ENCODE data around the gene DPP10.

Gene DPP10

GRCh38 chr2:115077626-115078025 lies 635.2 kb downstream of the DPP10 start:
- TF ChIP-seq CREB1 (IDR thresholded peaks at IDR 0.05; ENCODE audit: low read depth) (no peak), TCF12 (IDR thresholded peaks at IDR 0.05; ENCODE audit: low read depth) (no peak), EP300 (IDR thresholded peaks at IDR 0.05; ENCODE audit: borderline replicate concordance) (no peak), TEAD4 (IDR thresholded peaks at IDR 0.05) (no peak), FOXM1 (IDR thresholded peaks at IDR 0.05; ENCODE audit: borderline replicate concordance, low read depth) (no peak), RAD21 (IDR thresholded peaks at IDR 0.05; ENCODE audit: low read depth) (no peak), NFIC (IDR thresholded peaks at IDR 0.05) (no peak), TAF1 (IDR thresholded peaks at IDR 0.05; ENCODE audit: low read depth) (no peak), EGR1 (IDR thresholded peaks at IDR 0.05) (no peak), ZBTB7A (IDR thresholded peaks at IDR 0.05; ENCODE audit: low read depth) (no peak), USF1 (IDR thresholded peaks at IDR 0.05) (no peak), YY1 (IDR thresholded peaks at IDR 0.05; ENCODE audit: low read depth) (no peak), REST (IDR thresholded peaks at IDR 0.05; ENCODE audit: low read depth) (no peak), CEBPB (IDR thresholded peaks at IDR 0.05) (no peak)
- TF ChIP-seq, protein P1, sequence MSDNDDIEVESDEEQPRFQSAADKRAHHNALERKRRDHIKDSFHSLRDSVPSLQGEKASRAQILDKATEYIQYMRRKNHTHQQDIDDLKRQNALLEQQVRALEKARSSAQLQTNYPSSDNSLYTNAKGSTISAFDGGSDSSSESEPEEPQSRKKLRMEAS (IDR thresholded peaks at IDR 0.05) = no peak

DNA sequence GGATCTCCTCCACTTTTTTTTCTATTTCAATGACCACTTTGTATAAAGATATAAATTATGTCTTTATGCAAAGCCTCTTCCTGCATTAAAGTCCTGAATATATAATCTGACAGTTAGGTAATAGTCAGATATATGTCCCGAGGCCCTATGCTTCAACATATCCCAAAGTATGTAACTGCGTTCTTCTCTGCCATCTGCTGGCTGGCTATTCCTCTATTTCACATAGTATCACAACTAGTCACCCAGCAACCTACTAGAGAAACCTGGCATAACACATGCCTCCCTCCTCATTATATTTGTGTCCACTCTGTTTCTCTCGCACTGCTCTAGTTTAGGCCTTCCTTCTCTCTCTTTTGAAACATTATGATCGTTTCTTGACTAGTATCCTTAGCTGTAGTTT lies 640.8 kb downstream of the DPP10 start:
- TF ChIP-seq CREB1 (IDR thresholded peaks at IDR 0.05; ENCODE audit: low read depth) = no peak
- no peak for TF ChIP-seq TCF12 (IDR thresholded peaks at IDR 0.05; ENCODE audit: low read depth)
- no peak for TF ChIP-seq YY1 (IDR thresholded peaks at IDR 0.05; ENCODE audit: low read depth)
- no peak for TF ChIP-seq CEBPB (IDR thresholded peaks at IDR 0.05)
- TF ChIP-seq REST (IDR thresholded peaks at IDR 0.05; ENCODE audit: low read depth) = no peak
- no peak for TF ChIP-seq USF1 (IDR thresholded peaks at IDR 0.05)
- TF ChIP-seq EP300 (IDR thresholded peaks at IDR 0.05; ENCODE audit: borderline replicate concordance) = no peak
- no peak for TF ChIP-seq FOXM1 (IDR thresholded peaks at IDR 0.05; ENCODE audit: borderline replicate concordance, low read depth)

DNA sequence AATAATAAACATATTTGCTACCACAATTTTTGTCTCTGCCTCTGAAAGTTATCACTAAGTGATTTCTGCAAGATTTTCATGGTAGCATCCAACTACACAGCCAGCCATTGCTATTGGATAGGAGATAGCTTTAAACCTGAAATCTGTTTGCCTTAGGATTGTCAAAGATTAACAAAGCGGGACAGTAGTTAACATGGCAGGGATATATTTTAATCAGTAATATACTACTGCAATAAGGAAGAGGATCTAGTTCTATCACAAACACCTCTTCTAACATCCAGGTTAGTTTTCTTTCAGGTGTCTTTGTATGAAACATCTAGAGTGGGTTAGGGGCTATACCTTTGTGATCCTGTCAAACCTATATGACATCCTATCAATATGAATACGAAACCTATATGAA lies 641.3 kb downstream of the DPP10 start:
- TF ChIP-seq TEAD4 (IDR thresholded peaks at IDR 0.05) = no peak
- no peak for TF ChIP-seq RAD21 (IDR thresholded peaks at IDR 0.05; ENCODE audit: low read depth)
- TF ChIP-seq NFIC (IDR thresholded peaks at IDR 0.05) = no peak
- no peak for TF ChIP-seq TCF12 (IDR thresholded peaks at IDR 0.05; ENCODE audit: low read depth)
- no peak for TF ChIP-seq CREB1 (IDR thresholded peaks at IDR 0.05; ENCODE audit: low read depth)
- TF ChIP-seq YY1 (IDR thresholded peaks at IDR 0.05; ENCODE audit: low read depth) = no peak
- TF ChIP-seq USF1 (IDR thresholded peaks at IDR 0.05) = no peak
- no peak for TF ChIP-seq ZBTB7A (IDR thresholded peaks at IDR 0.05; ENCODE audit: low read depth)
- TF ChIP-seq CEBPB (IDR thresholded peaks at IDR 0.05) = no peak
- TF ChIP-seq REST (IDR thresholded peaks at IDR 0.05; ENCODE audit: low read depth) = no peak
- TF ChIP-seq TAF1 (IDR thresholded peaks at IDR 0.05; ENCODE audit: low read depth) = no peak
- TF ChIP-seq, protein P1 (IDR thresholded peaks at IDR 0.05) = no peak
- no peak for TF ChIP-seq EP300 (IDR thresholded peaks at IDR 0.05; ENCODE audit: borderline replicate concordance)
- TF ChIP-seq EGR1 (IDR thresholded peaks at IDR 0.05) = no peak

GRCh38 chr2:115084446-115084845 lies 642.0 kb downstream of the DPP10 start:
- TF ChIP-seq CREB1 (IDR thresholded peaks at IDR 0.05; ENCODE audit: low read depth) (no peak), CEBPB (IDR thresholded peaks at IDR 0.05) (no peak), USF1 (IDR thresholded peaks at IDR 0.05) (no peak), TCF12 (IDR thresholded peaks at IDR 0.05; ENCODE audit: low read depth) (no peak), FOXM1 (IDR thresholded peaks at IDR 0.05; ENCODE audit: borderline replicate concordance, low read depth) (no peak), YY1 (IDR thresholded peaks at IDR 0.05; ENCODE audit: low read depth) (no peak), EP300 (IDR thresholded peaks at IDR 0.05; ENCODE audit: borderline replicate concordance) (no peak), EGR1 (IDR thresholded peaks at IDR 0.05) (no peak), NFIC (IDR thresholded peaks at IDR 0.05) (no peak), REST (IDR thresholded peaks at IDR 0.05; ENCODE audit: low read depth) (no peak), ZBTB7A (IDR thresholded peaks at IDR 0.05; ENCODE audit: low read depth) (no peak), TAF1 (IDR thresholded peaks at IDR 0.05; ENCODE audit: low read depth) (no peak), TEAD4 (IDR thresholded peaks at IDR 0.05) (no peak), RAD21 (IDR thresholded peaks at IDR 0.05; ENCODE audit: low read depth) (no peak)
- TF ChIP-seq, protein P1 (IDR thresholded peaks at IDR 0.05) = no peak

Data from Ishikawa (cell line).